H9 (cell line): Measurements from ENCODE around the gene EME1. TPM values are rescaled to one million over a fixed set of nuclear protein-coding genes. Genes with fewer than 3 reads are reported as not detected.

Experiments used
- DNase-seq: peaks from one replicate; pipeline ENCODE4 v3.0.0-alpha.2; 2017
- H2AFZ ChIP-seq: one replicate; pipeline ENCODE4 v1.6.1; 2013; ENCODE audit warnings: mild to moderate bottlenecking, low read length, control low read depth, moderate library complexity
- H2AK5ac ChIP-seq: 2 replicates; pipeline ENCODE4 v1.6.1; 2013; ENCODE audit warnings: low read length, control low read depth, mixed read lengths; ENCODE audit not compliant: insufficient read length
- H2BK120ac ChIP-seq: one replicate; pipeline ENCODE4 v1.6.1; 2013; ENCODE audit warnings: low read depth, mild to moderate bottlenecking, low read length, control low read depth, inconsistent platforms; ENCODE audit not compliant: poor library complexity, severe bottlenecking
- H2BK12ac ChIP-seq: 2 replicates; pipeline ENCODE4 v1.6.1; 2013; ENCODE audit warnings: low read length, control low read depth, mixed read lengths, low read depth; ENCODE audit not compliant: insufficient read length
- H2BK15ac ChIP-seq: 2 replicates; pipeline ENCODE4 v1.6.1; 2013; ENCODE audit warnings: low read depth, low read length, control low read depth
- H2BK20ac ChIP-seq: one replicate; pipeline ENCODE4 v1.6.1; 2013; ENCODE audit warnings: low read depth, mild to moderate bottlenecking, low read length, control low read depth, inconsistent platforms; ENCODE audit not compliant: poor library complexity, severe bottlenecking
- H2BK5ac ChIP-seq: 2 replicates; pipeline ENCODE4 v1.6.1; 2013; ENCODE audit warnings: low read length, control low read depth, mixed read lengths; ENCODE audit not compliant: insufficient read length
- H3K14ac ChIP-seq: 2 replicates; pipeline ENCODE4 v1.6.1; 2013; ENCODE audit warnings: low read length, control low read depth; ENCODE audit not compliant: insufficient read depth
- H3K18ac ChIP-seq: 2 replicates; pipeline ENCODE4 v1.6.1; 2013; ENCODE audit warnings: low read depth, mild to moderate bottlenecking, mixed read lengths, low read length, control low read depth; ENCODE audit not compliant: insufficient read length
- H3K23ac ChIP-seq: 2 replicates; pipeline ENCODE4 v1.6.1; 2013; ENCODE audit warnings: low read length, control low read depth, mixed read lengths, low read depth; ENCODE audit not compliant: insufficient read length
- H3K23me2 ChIP-seq: 2 replicates; pipeline ENCODE4 v1.6.1; 2013; ENCODE audit warnings: low read depth, mild to moderate bottlenecking, mixed read lengths, low read length, control low read depth; ENCODE audit not compliant: insufficient read length, poor library complexity, severe bottlenecking
- H3K27ac ChIP-seq: 2 replicates; pipeline ENCODE4 v1.5.1; 2013; ENCODE audit warnings: low read length, control low read depth, mixed read lengths, low read depth; ENCODE audit not compliant: insufficient read length
- H3K27me3 ChIP-seq: 2 replicates; pipeline ENCODE4 v1.6.1; 2013; ENCODE audit warnings: low read length, control low read depth, inconsistent platforms; ENCODE audit not compliant: insufficient read depth
- H3K4ac ChIP-seq: 2 replicates; pipeline ENCODE4 v1.6.1; 2013; ENCODE audit warnings: low read depth, mild to moderate bottlenecking, control low read depth, inconsistent platforms, low read length, moderate library complexity
- H3K4me1 ChIP-seq: 2 replicates; pipeline ENCODE4 v1.6.1; 2013; ENCODE audit warnings: low read length, control low read depth, inconsistent platforms; ENCODE audit not compliant: insufficient read depth
- H3K4me2 ChIP-seq: 2 replicates; pipeline ENCODE4 v1.6.1; 2013; ENCODE audit warnings: low read length, control low read depth, mixed read lengths; ENCODE audit not compliant: insufficient read length, insufficient read depth
- H3K56ac ChIP-seq: 2 replicates; pipeline ENCODE4 v1.6.1; 2013; ENCODE audit warnings: low read depth, mild to moderate bottlenecking, mixed read lengths, low read length, control low read depth; ENCODE audit not compliant: insufficient read length
- H3K79me1 ChIP-seq: 2 replicates; pipeline ENCODE4 v1.6.1; 2013; ENCODE audit warnings: low read depth, mild to moderate bottlenecking, moderate library complexity, low read length, control low read depth, inconsistent platforms; ENCODE audit not compliant: insufficient read depth, poor library complexity, severe bottlenecking
- H3K79me2 ChIP-seq: 2 replicates; pipeline ENCODE4 v1.6.1; 2013; ENCODE audit warnings: low read length, control low read depth, inconsistent platforms; ENCODE audit not compliant: insufficient read depth
- H3K9ac ChIP-seq: 2 replicates; pipeline ENCODE4 v1.6.1; 2013; ENCODE audit warnings: low read length, control low read depth, mixed read lengths; ENCODE audit not compliant: insufficient read length; ENCODE audit errors: extremely low read depth
- H3K9me3 ChIP-seq: one replicate; pipeline ENCODE4 v1.6.1; 2013; ENCODE audit warnings: low read depth, low read length, inconsistent platforms; ENCODE audit not compliant: control insufficient read depth
- H3T11ph ChIP-seq: one replicate; pipeline ENCODE4 v1.6.1; 2013; ENCODE audit warnings: mild to moderate bottlenecking, low read length, control low read depth, inconsistent platforms
- H4K20me1 ChIP-seq: one replicate; pipeline ENCODE4 v1.6.1; 2013; ENCODE audit not compliant: control insufficient read depth, insufficient read length, insufficient read depth
- H4K5ac ChIP-seq: 2 replicates; pipeline ENCODE4 v1.6.1; 2013; ENCODE audit warnings: low read depth, mild to moderate bottlenecking, mixed read lengths, low read length, control low read depth; ENCODE audit not compliant: insufficient read length
- H4K8ac ChIP-seq: replicated peaks from 2 replicates; pipeline ENCODE4 v1.6.1; 2013; ENCODE audit warnings: low read length, control low read depth, mixed read lengths, low read depth; ENCODE audit not compliant: insufficient read length
- H4K91ac ChIP-seq: 2 replicates; pipeline ENCODE4 v1.6.1; 2013; ENCODE audit warnings: low read depth, mild to moderate bottlenecking, moderate library complexity, mixed read lengths, low read length, control low read depth; ENCODE audit not compliant: insufficient read length
- H3K27ac Mint-ChIP-seq, 3 experiments: 2 replicates in 2 of 3; 3 replicates in 1 of 3; pipeline ENCODE4 v1.8.0; 2020 to 2021; ENCODE audit warnings: mixed read lengths in 3 of 3, mild to moderate bottlenecking in 1 of 3, moderate library complexity in 1 of 3
- H3K27me3 Mint-ChIP-seq: 2 replicates; pipeline ENCODE4 v1.8.0; 2021; ENCODE audit warnings: low read depth, mild to moderate bottlenecking, moderate library complexity, mixed read lengths
- H3K36me3 Mint-ChIP-seq, 3 experiments: 2 replicates in 2 of 3; 3 replicates in 1 of 3; pipeline ENCODE4 v1.8.0; 2020 to 2021; ENCODE audit warnings: low read depth in 3 of 3, mixed read lengths in 3 of 3; ENCODE audit not compliant: insufficient read depth in 1 of 3
- H3K4me1 Mint-ChIP-seq, 2 experiments: 2 replicates each; pipeline ENCODE4 v1.8.0; 2020; ENCODE audit warnings: mixed read lengths in 2 of 2
- H3K4me3 Mint-ChIP-seq, 2 experiments: 2 replicates in 1 of 2; 3 replicates in 1 of 2; pipeline ENCODE4 v1.8.0; 2020 to 2021; ENCODE audit warnings: mild to moderate bottlenecking in 2 of 2, mixed read lengths in 2 of 2, moderate library complexity in 1 of 2
- H3K9me3 Mint-ChIP-seq, 2 experiments: 2 replicates in 1 of 2; 3 replicates in 1 of 2; pipeline ENCODE4 v1.8.0; 2020; ENCODE audit warnings: mild to moderate bottlenecking in 2 of 2, mixed read lengths in 2 of 2, moderate library complexity in 1 of 2
- WGBS: extraction: QIAGEN DNeasy Blood & Tissue Kit; methylation state at CpG from one replicate; pipeline ENCODE4 v1.1.7; 2013; ENCODE audit warnings: missing lambda C conversion rate, low lambda C conversion rate, mixed read lengths; ENCODE audit not compliant: insufficient read length; ENCODE audit errors: extremely low coverage; 5-methylcytosine and 5-hydroxymethylcytosine counted together
- total RNA-seq: library from RNA; stranded (reverse); gene quantifications from 2 replicates; pipeline ENCODE4 v1.2.1, GENCODE V29; 2021
- TF ChIP-seq, protein P1 (sequence below): fragments of 200-600 bp; sonication (generic); conservative IDR thresholded peaks from 3 replicates; pipeline ENCODE4 v1.8.0; 2021; ENCODE audit warnings: antibody characterized with exemption, mild to moderate bottlenecking

The EME1 gene
- total RNA-seq, 1 experiment from 2014 or later: 15.1 TPM

DNA sequence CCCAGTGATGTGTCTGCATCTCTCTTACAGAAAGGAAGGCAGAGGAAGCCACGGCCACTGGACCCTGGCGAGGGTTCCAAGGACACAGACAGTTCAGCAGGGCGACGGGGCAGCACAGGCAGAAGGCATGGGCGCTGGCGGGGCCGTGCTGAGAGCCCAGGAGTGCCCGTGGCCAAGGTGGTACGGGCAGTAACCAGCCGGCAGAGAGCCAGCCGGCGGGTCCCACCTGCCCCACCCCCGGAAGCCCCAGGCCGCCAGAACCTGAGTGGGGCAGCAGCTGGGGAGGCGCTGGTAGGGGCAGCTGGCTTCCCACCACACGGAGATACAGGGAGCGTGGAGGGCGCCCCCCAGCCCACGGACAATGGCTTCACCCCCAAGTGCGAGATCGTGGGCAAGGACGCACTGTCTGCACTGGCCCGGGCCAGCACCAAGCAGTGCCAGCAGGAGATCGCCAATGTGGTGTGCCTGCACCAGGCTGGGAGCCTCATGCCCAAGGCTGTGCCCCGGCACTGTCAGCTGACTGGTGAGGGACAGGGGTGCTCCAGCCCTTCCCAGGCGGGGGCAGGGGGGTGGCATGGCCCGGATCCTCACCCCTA is 19.3 kb upstream of the EME1 start:
- no peak overlapping the region for H4K91ac ChIP-seq
- H4K20me1 ChIP-seq: no peaks in the 10 kb centered on the region
- peaks cover 20 to 55% (median 52%) of the 10 kb centered on the region in 3 experiments; a peak in 6 of 7 replicates for H3K36me3 Mint-ChIP-seq
- H3K4me2 ChIP-seq: no peak overlapping the region
- no peak overlapping the region for H3K18ac ChIP-seq
- no peaks in the 10 kb centered on the region for H3K9me3 ChIP-seq
- H3K27ac ChIP-seq: no peak overlapping the region
- no peak overlapping the region for H2BK5ac ChIP-seq
- no peaks in the 10 kb centered on the region; a peak in 1 of 5 replicates for H3K9me3 Mint-ChIP-seq
- no peak overlapping the region for H3K4ac ChIP-seq
- H3K9ac ChIP-seq: no peak overlapping the region
- H2BK20ac ChIP-seq: no peak overlapping the region
- no peaks in the 10 kb centered on the region for H3K23me2 ChIP-seq
- no peak overlapping the region for H2AFZ ChIP-seq
- no peak overlapping the region for H2BK12ac ChIP-seq
- peaks cover 0 to 2% of the 10 kb centered on the region in 2 experiments; a peak in 2 of 4 replicates for H3K4me1 Mint-ChIP-seq
- no peak overlapping the region for H3K23ac ChIP-seq
- H3K4me3 Mint-ChIP-seq: peak overlapping the region in 1 of 2 experiments; percentile 50; a peak in 1 of 5 replicates
- TF ChIP-seq, protein P1, sequence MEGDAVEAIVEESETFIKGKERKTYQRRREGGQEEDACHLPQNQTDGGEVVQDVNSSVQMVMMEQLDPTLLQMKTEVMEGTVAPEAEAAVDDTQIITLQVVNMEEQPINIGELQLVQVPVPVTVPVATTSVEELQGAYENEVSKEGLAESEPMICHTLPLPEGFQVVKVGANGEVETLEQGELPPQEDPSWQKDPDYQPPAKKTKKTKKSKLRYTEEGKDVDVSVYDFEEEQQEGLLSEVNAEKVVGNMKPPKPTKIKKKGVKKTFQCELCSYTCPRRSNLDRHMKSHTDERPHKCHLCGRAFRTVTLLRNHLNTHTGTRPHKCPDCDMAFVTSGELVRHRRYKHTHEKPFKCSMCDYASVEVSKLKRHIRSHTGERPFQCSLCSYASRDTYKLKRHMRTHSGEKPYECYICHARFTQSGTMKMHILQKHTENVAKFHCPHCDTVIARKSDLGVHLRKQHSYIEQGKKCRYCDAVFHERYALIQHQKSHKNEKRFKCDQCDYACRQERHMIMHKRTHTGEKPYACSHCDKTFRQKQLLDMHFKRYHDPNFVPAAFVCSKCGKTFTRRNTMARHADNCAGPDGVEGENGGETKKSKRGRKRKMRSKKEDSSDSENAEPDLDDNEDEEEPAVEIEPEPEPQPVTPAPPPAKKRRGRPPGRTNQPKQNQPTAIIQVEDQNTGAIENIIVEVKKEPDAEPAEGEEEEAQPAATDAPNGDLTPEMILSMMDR: no peak
- no peaks in the 10 kb centered on the region for H3K27me3 ChIP-seq
- no peak overlapping the region for H3K56ac ChIP-seq
- H3K27ac Mint-ChIP-seq: no peak overlapping the region
- H2BK15ac ChIP-seq: no peak overlapping the region
- H3K27me3 Mint-ChIP-seq: no peaks in the 10 kb centered on the region; the same call in 1 of the 2 replicates
- no peak overlapping the region for H2BK120ac ChIP-seq
- H2AK5ac ChIP-seq: no peak overlapping the region
- H3K4me1 ChIP-seq: no peaks in the 10 kb centered on the region
- H3K14ac ChIP-seq: no peak overlapping the region
- no peaks in the 10 kb centered on the region for H3K79me2 ChIP-seq
- no peaks in the 10 kb centered on the region for H3K79me1 ChIP-seq
- no peak overlapping the region for H4K5ac ChIP-seq
- H3T11ph ChIP-seq: no peak overlapping the region
- no CpG with 5 or more reads among the region's 27 CpGs for WGBS
- DNase-seq: no peak
- no peak overlapping the region for H4K8ac ChIP-seq
